HG03039 (cell line): ENCODE results near the gene TFF2.

Experiments used
- ATAC-seq: cut with Tn5 transposase; IDR thresholded peaks from one replicate; pipeline ENCODE4 v1.9.1; 2021; ENCODE audit warnings: mild to moderate bottlenecking, moderate library complexity; ENCODE audit not compliant: unreplicated experiment

Gene TFF2

GRCh38 chr21:42384156-42384945, 33.6 kb upstream of the TFF2 start:
- no peak for ATAC-seq

GRCh38 chr21:42383331-42383730, 32.5 kb upstream of the TFF2 start:
- no peak for ATAC-seq

- ATAC-seq: no peak
These were observed 32.1 kb upstream of the TFF2 start for GRCh38 chr21:42382915-42383314.

- ATAC-seq: no peak
These were observed 30.7 kb upstream of the TFF2 start for GRCh38 chr21:42381347-42381984.

- ATAC-seq: no peak
These were observed 28.8 kb upstream of the TFF2 start for GRCh38 chr21:42379426-42380215.

- no peak for ATAC-seq
These were observed 27.6 kb upstream of the TFF2 start for GRCh38 chr21:42378418-42378817.

GRCh38 chr21:42377951-42378340, 27.2 kb upstream of the TFF2 start:
- ATAC-seq: no peak

GRCh38 chr21:42377211-42377950, 26.6 kb upstream of the TFF2 start:
- ATAC-seq: no peak

- no peak for ATAC-seq
These were observed 25.7 kb upstream of the TFF2 start for GRCh38 chr21:42376338-42376982.

GRCh38 chr21:42375966-42376337, 25.2 kb upstream of the TFF2 start:
- ATAC-seq: no peak

GRCh38 chr21:42375506-42375905, 24.7 kb upstream of the TFF2 start:
- ATAC-seq: no peak

GRCh38 chr21:42374864-42375499, 24.2 kb upstream of the TFF2 start:
- ATAC-seq: no peak

- ATAC-seq: no peak
These were observed 23.7 kb upstream of the TFF2 start for GRCh38 chr21:42374457-42374856.

- ATAC-seq: no peak
These were observed 23.2 kb upstream of the TFF2 start for GRCh38 chr21:42373908-42374455.

GRCh38 chr21:42373196-42373907, 22.6 kb upstream of the TFF2 start:
- ATAC-seq: no peak

- no peak for ATAC-seq
These were observed 20.3 kb upstream of the TFF2 start for GRCh38 chr21:42370894-42371654.

GRCh38 chr21:42369821-42370220, 19.0 kb upstream of the TFF2 start:
- ATAC-seq: no peak

GRCh38 chr21:42367367-42368165, 16.8 kb upstream of the TFF2 start:
- no peak for ATAC-seq
